ENCODE data around the gene NARF. TPM values are rescaled to one million over a fixed set of nuclear protein-coding genes. Genes with fewer than 3 reads are reported as not detected.

NARF gene
- total and polyA plus RNA-seq, 2 of the 8 experiments (the other 6 are each of a cell fraction or from before 2014, with no cell fraction given) = 97.4 to 131 TPM

GRCh38 chr17:82463925-82464566 lies 5.5 kb downstream of the NARF start (continued):
- TF ChIP-seq, protein P1, sequence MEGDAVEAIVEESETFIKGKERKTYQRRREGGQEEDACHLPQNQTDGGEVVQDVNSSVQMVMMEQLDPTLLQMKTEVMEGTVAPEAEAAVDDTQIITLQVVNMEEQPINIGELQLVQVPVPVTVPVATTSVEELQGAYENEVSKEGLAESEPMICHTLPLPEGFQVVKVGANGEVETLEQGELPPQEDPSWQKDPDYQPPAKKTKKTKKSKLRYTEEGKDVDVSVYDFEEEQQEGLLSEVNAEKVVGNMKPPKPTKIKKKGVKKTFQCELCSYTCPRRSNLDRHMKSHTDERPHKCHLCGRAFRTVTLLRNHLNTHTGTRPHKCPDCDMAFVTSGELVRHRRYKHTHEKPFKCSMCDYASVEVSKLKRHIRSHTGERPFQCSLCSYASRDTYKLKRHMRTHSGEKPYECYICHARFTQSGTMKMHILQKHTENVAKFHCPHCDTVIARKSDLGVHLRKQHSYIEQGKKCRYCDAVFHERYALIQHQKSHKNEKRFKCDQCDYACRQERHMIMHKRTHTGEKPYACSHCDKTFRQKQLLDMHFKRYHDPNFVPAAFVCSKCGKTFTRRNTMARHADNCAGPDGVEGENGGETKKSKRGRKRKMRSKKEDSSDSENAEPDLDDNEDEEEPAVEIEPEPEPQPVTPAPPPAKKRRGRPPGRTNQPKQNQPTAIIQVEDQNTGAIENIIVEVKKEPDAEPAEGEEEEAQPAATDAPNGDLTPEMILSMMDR (IDR thresholded peaks at IDR 0.05; ENCODE audit: control extremely low read depth in 1 of 3, insufficient read depth in 1 of 3, low read depth in 1 of 3, low read length in 3 of 3) = no peak
- TF ChIP-seq TBP (IDR thresholded peaks at IDR 0.05; ENCODE audit: low read depth, low read length) (no peak), SIN3A (conservative IDR thresholded peaks at IDR 0.05 in 1 of 2, IDR thresholded peaks at IDR 0.05 in 1 of 2; ENCODE audit: low read depth in 1 of 2, low read length in 2 of 2) (no peak), CHD2 (IDR thresholded peaks at IDR 0.05; ENCODE audit: low read length) (no peak), NRF1 (IDR thresholded peaks at IDR 0.05; ENCODE audit: low read depth, low read length) (no peak)
